Thyroid gland (tissue), 4 donors: Measurements from ENCODE around the gene DUOXA1.

Experiments used
- CTCF ChIP-seq, 6 experiments: fragments of 200-600 bp in 3 of 6; fragments of 450-650 bp in 3 of 6; sonication (generic) in 3 of 6; IDR thresholded peaks; one replicate each; pipeline ENCODE4 v1.5.1; 2016 to 2019; ENCODE audit warnings: antibody characterized with exemption in 6 of 6, mild to moderate bottlenecking in 2 of 6, inconsistent platforms in 1 of 6, moderate library complexity in 1 of 6
- POLR2A ChIP-seq, 2 donors: fragments of 450-650 bp; IDR thresholded peaks; one replicate each; pipeline ENCODE4 v1.6.1; 2017; ENCODE audit warnings: antibody characterized with exemption in 2 of 2, mild to moderate bottlenecking in 2 of 2, moderate library complexity in 1 of 2

GRCh38 chr15:45150997-45151396 is 21.3 kb upstream of the DUOXA1 start:
- TF ChIP-seq CTCF (IDR thresholded peaks at IDR 0.05) (no peak), POLR2A (IDR thresholded peaks at IDR 0.05) (no peak)
